Stimulated activated CD8-positive, alpha-beta memory T cell treated with anti-CD3 and anti-CD28 coated beads, Interleukin-12 subunit alpha, Interleukin-12 subunit beta, amount 100 ng/mL, for 24 hours (primary cell): ENCODE measurements around the gene PIP4K2A.

Experiments used
- DNase-seq: peaks from one replicate; pipeline ENCODE4 v3.0.0-alpha.2; 2020; ENCODE audit errors: extremely low read depth

The PIP4K2A gene

GRCh38 chr10:22640359-22640758 lies 74.0 kb downstream of the PIP4K2A start:
- no peak for DNase-seq

- DNase-seq, result no peak
Measured at GRCh38 chr10:22638863-22639262, 75.5 kb downstream of the PIP4K2A start.

- DNase-seq, result no peak
Measured at GRCh38 chr10:22637491-22637890, 76.9 kb downstream of the PIP4K2A start.

- DNase-seq, result no peak
Measured at GRCh38 chr10:22635650-22636049, 78.7 kb downstream of the PIP4K2A start.

GRCh38 chr10:22634606-22635459 lies 79.5 kb downstream of the PIP4K2A start:
- no peak for DNase-seq

- DNase-seq, result no peak
Measured at GRCh38 chr10:22634093-22634492, 80.3 kb downstream of the PIP4K2A start.

GRCh38 chr10:22633528-22633927 lies 80.8 kb downstream of the PIP4K2A start:
- DNase-seq, result no peak

GRCh38 chr10:22633106-22633505 lies 81.3 kb downstream of the PIP4K2A start:
- no peak for DNase-seq

- DNase-seq, result no peak
Measured at GRCh38 chr10:22631646-22632278, 82.6 kb downstream of the PIP4K2A start.

GRCh38 chr10:22631185-22631584 lies 83.2 kb downstream of the PIP4K2A start:
- no peak for DNase-seq

- no peak for DNase-seq
Measured at GRCh38 chr10:22630234-22631174, 83.9 kb downstream of the PIP4K2A start.

GRCh38 chr10:22629852-22630233 lies 84.5 kb downstream of the PIP4K2A start:
- DNase-seq, result no peak

GRCh38 chr10:22629126-22629525 lies 85.3 kb downstream of the PIP4K2A start:
- no peak for DNase-seq

- no peak for DNase-seq
Measured at GRCh38 chr10:22628309-22628708, 86.1 kb downstream of the PIP4K2A start.

- DNase-seq, result no peak
Measured at GRCh38 chr10:22626784-22627183, 87.6 kb downstream of the PIP4K2A start.

GRCh38 chr10:22625516-22626290 lies 88.7 kb downstream of the PIP4K2A start:
- DNase-seq, result no peak

- no peak for DNase-seq
Measured at GRCh38 chr10:22624287-22624738, 90.1 kb downstream of the PIP4K2A start.

GRCh38 chr10:22623633-22624253 lies 90.6 kb downstream of the PIP4K2A start:
- DNase-seq, result no peak

GRCh38 chr10:22622242-22622806 lies 92.1 kb downstream of the PIP4K2A start:
- DNase-seq, result no peak

- DNase-seq, result no peak
Measured at GRCh38 chr10:22621726-22622125, 92.7 kb downstream of the PIP4K2A start.
